Spinal cord (tissue), 10 donors: ENCODE results near the gene ZNF620. TPM values are rescaled to one million over a fixed set of nuclear protein-coding genes. Genes with fewer than 3 reads are reported as not detected.

Source experiments
- DNase-seq, 6 donors: peaks; one replicate each; pipeline versions ENCODE4 v3.0.0 to v3.0.0-alpha.2; 2013 to 2015; ENCODE audit warnings: low spot score in 6 of 6, low read depth in 4 of 6
- H3K27ac ChIP-seq: one replicate; pipeline ENCODE4 v1.5.1; 2013; ENCODE audit warnings: low read depth, low read length, control low read depth
- H3K27me3 ChIP-seq: one replicate; pipeline ENCODE4 v1.6.1; 2013; ENCODE audit warnings: low read length; ENCODE audit not compliant: control insufficient read depth, insufficient read depth
- H3K36me3 ChIP-seq: one replicate; pipeline ENCODE4 v1.6.1; 2013; ENCODE audit warnings: low read length; ENCODE audit not compliant: control insufficient read depth, insufficient read depth
- H3K4me1 ChIP-seq: one replicate; pipeline ENCODE4 v1.6.1; 2013; ENCODE audit warnings: low read length; ENCODE audit not compliant: control insufficient read depth, insufficient read depth
- H3K4me3 ChIP-seq: one replicate; pipeline ENCODE4 v1.5.1; 2013; ENCODE audit warnings: low read depth, low read length, control low read depth
- H3K9me3 ChIP-seq: one replicate; pipeline ENCODE4 v1.6.1; 2013; ENCODE audit warnings: low read length; ENCODE audit not compliant: control insufficient read depth, insufficient read depth
- WGBS: methylation state at CpG from one replicate; pipeline ENCODE4 v1.1.5; 2013; ENCODE audit warnings: missing lambda C conversion rate; ENCODE audit not compliant: insufficient coverage; 5-methylcytosine and 5-hydroxymethylcytosine counted together
- polyA plus RNA-seq, 2 donors: library from polyadenylated mRNA; unstranded; fragments of 120-200 nt; gene quantifications; one replicate each; pipeline ENCODE4 v1.2.1, GENCODE V29; 2013; ENCODE audit not compliant: insufficient read length in 2 of 2
- total RNA-seq, 2 donors: library from RNA; depleted of rRNA in 1 of 2; stranded (reverse); fragments of 120-200 nt in 1 of 2; fragments of >200 nt in 1 of 2; gene quantifications; one replicate each; pipeline versions ENCODE4 v1.2.3 to v1.2.4, GENCODE V29; 2013 to 2014
- donor health status: healthy.

ZNF620 gene
- total and polyA plus RNA-seq, 4 donors, result 7.9 to 10.5 (median 8.7) TPM

GRCh38 chr3:40494698-40495097, 11.1 kb upstream of the ZNF620 start:
- DNase-seq, result no peak
- WGBS, result no CpG with 5 or more reads among the region's 2 CpGs
- H3K27ac ChIP-seq, result no peak overlapping the region
- no peak overlapping the region for H3K4me3 ChIP-seq
- H3K9me3 ChIP-seq, result no peaks in the 10 kb centered on the region
- H3K4me1 ChIP-seq, result no peaks in the 10 kb centered on the region
- H3K27me3 ChIP-seq, result no peaks in the 10 kb centered on the region
- no peaks in the 10 kb centered on the region for H3K36me3 ChIP-seq

DNA sequence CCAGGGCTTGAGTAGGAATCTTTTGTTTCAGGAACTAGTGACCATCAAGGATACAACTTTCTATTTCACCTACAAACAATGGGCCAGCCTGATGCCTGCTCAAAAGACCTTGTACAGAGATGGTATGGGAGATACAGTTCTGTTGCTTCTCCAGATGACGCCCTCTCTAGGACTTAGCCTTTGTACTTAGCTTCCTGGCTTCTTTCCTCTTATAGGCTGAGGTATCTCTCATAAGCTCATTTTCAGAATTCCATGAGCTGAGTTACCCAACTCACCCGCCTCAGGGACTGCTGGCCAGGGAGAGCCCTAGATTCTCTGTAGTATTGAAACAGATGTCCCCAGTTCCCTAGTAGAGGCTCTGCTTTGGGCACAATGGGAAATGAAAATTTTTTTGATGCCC, 8.6 kb upstream of the ZNF620 start:
- Histone ChIP-seq H3K36me3 (no peaks in the 10 kb centered on the region), H3K4me3 (no peak overlapping the region), H3K27ac (no peak overlapping the region), H3K27me3 (no peaks in the 10 kb centered on the region), H3K4me1 (no peaks in the 10 kb centered on the region), H3K9me3 (no peaks in the 10 kb centered on the region)
- no peak for DNase-seq
- no CpG with 5 or more reads among the region's 2 CpGs for WGBS

- no peaks in the 10 kb centered on the region for H3K36me3 ChIP-seq
- no peaks in the 10 kb centered on the region for H3K27me3 ChIP-seq
- WGBS, result no CpG with 5 or more reads among the region's 1 CpG
- no peak for DNase-seq
- H3K4me3 ChIP-seq, result no peak overlapping the region
- H3K9me3 ChIP-seq, result no peaks in the 10 kb centered on the region
- no peaks in the 10 kb centered on the region for H3K4me1 ChIP-seq
- H3K27ac ChIP-seq, result no peak overlapping the region
Observed at GRCh38 chr3:40499952-40500351, 5.9 kb upstream of the ZNF620 start.

- no peak overlapping the region for H3K4me3 ChIP-seq
- no peaks in the 10 kb centered on the region for H3K36me3 ChIP-seq
- no CpG with 5 or more reads among the region's 2 CpGs for WGBS
- no peaks in the 10 kb centered on the region for H3K9me3 ChIP-seq
- H3K27me3 ChIP-seq, result no peaks in the 10 kb centered on the region
- DNase-seq, result no peak
- H3K27ac ChIP-seq, result no peak overlapping the region
- peaks cover 6% of the 10 kb centered on the region for H3K4me1 ChIP-seq
Observed at GRCh38 chr3:40502034-40502433, 3.8 kb upstream of the ZNF620 start.

DNA sequence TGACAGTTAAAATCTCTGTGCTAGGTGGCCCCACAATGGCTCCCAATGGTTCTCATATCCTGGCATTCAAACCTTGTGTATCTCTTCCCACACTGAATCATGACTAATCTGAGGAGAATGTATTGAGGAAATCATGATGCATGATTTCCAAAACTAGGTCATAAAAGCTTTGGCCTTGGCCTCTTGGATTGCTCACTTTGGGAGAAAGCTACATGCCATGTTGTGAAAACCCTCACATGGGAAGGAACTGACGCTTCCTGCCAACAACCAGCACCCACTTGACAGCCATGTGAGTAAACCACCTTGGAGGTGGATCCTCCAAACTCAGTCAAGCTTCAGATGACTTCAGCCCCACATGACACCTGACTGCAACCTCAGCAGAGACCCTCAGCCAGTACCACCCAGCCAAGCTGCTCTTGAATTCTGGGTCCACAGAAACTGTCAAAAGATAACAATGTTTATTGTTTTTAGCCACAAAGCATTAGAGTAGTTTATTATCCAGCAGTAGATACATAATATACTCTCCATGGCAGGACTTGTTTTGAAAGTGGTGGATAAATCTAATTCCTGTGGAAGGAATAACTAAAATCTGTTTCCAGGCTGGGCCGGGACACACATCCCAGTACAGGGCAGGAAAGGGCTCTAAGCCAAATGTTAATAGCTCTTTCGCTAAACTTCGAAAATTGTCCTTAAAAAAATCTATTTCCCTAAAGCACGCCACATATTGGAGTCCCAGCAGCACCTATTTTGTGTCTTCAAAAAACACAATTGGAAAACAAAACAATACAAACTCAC, 1.0 kb upstream of the ZNF620 start:
- Histone ChIP-seq H3K4me1 (peaks cover 8% of the 10 kb centered on the region), H3K27me3 (no peaks in the 10 kb centered on the region), H3K27ac (no peak overlapping the region), H3K4me3 (no peak overlapping the region), H3K9me3 (no peaks in the 10 kb centered on the region), H3K36me3 (peaks cover 6% of the 10 kb centered on the region)
- 94% methylated on average over 2 of the region's 5 CpGs for WGBS
- DNase-seq, result no peak

DNA sequence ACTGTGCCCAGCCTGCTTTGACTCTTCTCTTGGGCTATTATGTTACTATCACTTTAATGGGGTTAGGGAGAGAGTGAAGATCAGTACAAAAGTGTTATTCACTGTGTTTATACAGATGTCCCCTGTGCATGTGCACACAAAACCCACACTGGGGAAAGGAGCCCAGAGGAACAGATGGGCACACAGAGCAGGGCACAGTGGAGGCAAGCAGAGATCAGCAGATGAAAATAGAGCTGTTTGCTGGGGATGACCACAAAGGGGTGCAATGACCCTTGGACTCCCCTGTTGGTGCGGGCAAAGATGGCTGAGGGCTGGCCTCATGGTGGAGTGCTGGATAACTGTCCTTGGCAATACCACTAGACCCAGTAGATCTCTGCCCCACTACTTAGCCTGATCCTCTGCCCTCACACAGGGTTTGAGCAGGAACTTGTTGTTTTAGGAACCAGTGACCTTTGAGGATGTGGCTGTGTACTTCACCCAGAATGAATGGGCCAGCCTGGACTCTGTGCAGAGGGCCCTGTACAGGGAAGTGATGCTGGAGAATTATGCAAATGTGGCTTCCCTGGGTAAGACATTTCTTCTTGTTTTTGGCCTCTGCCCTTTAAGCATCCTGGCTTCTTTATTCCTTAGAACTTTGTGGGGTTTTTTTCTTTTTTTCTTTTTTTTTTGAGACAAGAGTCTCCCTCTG, 5.3 kb downstream of the ZNF620 start:
- no peak overlapping the region for H3K4me3 ChIP-seq
- no peaks in the 10 kb centered on the region for H3K9me3 ChIP-seq
- peaks cover 38% of the 10 kb centered on the region for H3K36me3 ChIP-seq
- WGBS, result no CpG with 5 or more reads among the region's 1 CpG
- no peak for DNase-seq
- no peaks in the 10 kb centered on the region for H3K27me3 ChIP-seq
- H3K27ac ChIP-seq, result no peak overlapping the region
- H3K4me1 ChIP-seq, result peaks cover 4% of the 10 kb centered on the region

GRCh38 chr3:40516201-40516600, 10.4 kb downstream of the ZNF620 start:
- Histone ChIP-seq H3K4me1 (no peaks in the 10 kb centered on the region), H3K4me3 (no peak overlapping the region), H3K9me3 (no peaks in the 10 kb centered on the region), H3K27me3 (no peaks in the 10 kb centered on the region), H3K27ac (no peak overlapping the region), H3K36me3 (peaks cover 31% of the 10 kb centered on the region)
- DNase-seq, result peak in 1 of 6 donors; percentile 10
- WGBS, result 82% methylated on average over 2 of the region's 5 CpGs

GRCh38 chr3:40518067-40518466, 12.2 kb downstream of the ZNF620 start:
- H3K36me3 ChIP-seq, result peaks cover 21% of the 10 kb centered on the region
- H3K27ac ChIP-seq, result no peak overlapping the region
- H3K27me3 ChIP-seq, result no peaks in the 10 kb centered on the region
- no peaks in the 10 kb centered on the region for H3K4me1 ChIP-seq
- H3K9me3 ChIP-seq, result no peaks in the 10 kb centered on the region
- DNase-seq, result no peak
- WGBS, result no CpG with 5 or more reads among the region's 1 CpG
- no peak overlapping the region for H3K4me3 ChIP-seq

DNA sequence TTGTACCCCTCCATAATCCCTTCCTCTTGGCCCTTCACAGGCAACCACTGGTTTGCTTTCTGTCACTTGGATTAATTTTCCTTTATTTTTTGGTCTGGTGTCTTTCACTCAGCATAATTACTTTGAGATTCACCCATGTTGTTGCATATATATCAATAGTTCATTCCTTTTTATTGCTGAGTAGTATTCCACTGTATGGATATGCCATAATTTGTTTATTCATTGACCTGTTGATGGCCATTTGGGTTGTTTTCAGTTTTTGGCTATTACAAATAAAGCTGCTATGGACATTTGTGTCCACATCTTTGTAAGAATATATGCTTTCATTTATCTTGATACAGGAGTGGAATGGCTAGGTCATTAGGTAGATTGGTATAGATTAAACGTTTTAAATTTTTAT, 13.0 kb downstream of the ZNF620 start:
- no peak overlapping the region for H3K27ac ChIP-seq
- no peak overlapping the region for H3K4me3 ChIP-seq
- peaks cover 17% of the 10 kb centered on the region for H3K36me3 ChIP-seq
- H3K27me3 ChIP-seq, result no peaks in the 10 kb centered on the region
- no peaks in the 10 kb centered on the region for H3K4me1 ChIP-seq
- WGBS, result no CpG with 5 or more reads among the region's 1 CpG
- DNase-seq, result no peak
- no peaks in the 10 kb centered on the region for H3K9me3 ChIP-seq

GRCh38 chr3:40521254-40521653, 15.4 kb downstream of the ZNF620 start:
- H3K27ac ChIP-seq, result no peak overlapping the region
- H3K4me3 ChIP-seq, result no peak overlapping the region
- DNase-seq, result no peak
- H3K9me3 ChIP-seq, result no peaks in the 10 kb centered on the region
- H3K36me3 ChIP-seq, result peaks cover 11% of the 10 kb centered on the region
- WGBS, result no CpG with 5 or more reads among the region's 3 CpGs
- peaks cover 14% of the 10 kb centered on the region for H3K4me1 ChIP-seq
- no peaks in the 10 kb centered on the region for H3K27me3 ChIP-seq
